Measurements from ENCODE around the gene THYN1.

- TF ChIP-seq CTCF (IDR thresholded peaks at IDR 0.05) (no peak), POLR2A (IDR thresholded peaks at IDR 0.05) (no peak), EP300 (IDR thresholded peaks at IDR 0.05) (no peak)
Observed at GRCh38 chr11:134226806-134227325, 26.3 kb downstream of the THYN1 start.

Measured in ovary (tissue), 3 donors.